Endothelial cell of umbilical vein (primary cell): Measurements from ENCODE around the gene MAP1LC3B. TPM values are rescaled to one million over a fixed set of nuclear protein-coding genes. Genes with fewer than 3 reads are reported as not detected.

Source experiments
- BruUV-seq: library from RNA; stranded (reverse); fragments of 400-500 nt; replicated peaks from 2 replicates; lab custom pipeline; 2021; lab: Mats Ljungman, UMichigan
- CTCF ChIA-PET: fragments of 300-600, 350-600 bp; sonication (Branson Sonifier 250); formaldehyde crosslinking; loops from one replicate; lab custom pipeline; 2021; ENCODE audit warnings: antibody characterized with exemption, inconsistent platforms; lab: Charles Lee
- POLR2A ChIA-PET: fragments of 300-600, 350-600 bp; sonication (Branson Sonifier 250); formaldehyde crosslinking; loops from one replicate; lab custom pipeline; 2021; ENCODE audit warnings: antibody characterized with exemption, inconsistent platforms; lab: Charles Lee
- DNase-seq: peaks from one replicate; pipeline ENCODE4 v3.0.0-alpha.2; 2011; ENCODE audit warnings: low read depth, low spot score
- FAIRE-seq: peaks from 2 replicates; lab custom pipeline; 2011; peaks lifted over from hg19 to GRCh38; lab: Jason Lieb, UNC
- H2AFZ ChIP-seq: 2 replicates; pipeline ENCODE4 v1.6.0; 2012; ENCODE audit warnings: low read depth, low read length, control low read depth, inconsistent platforms
- H3K27ac ChIP-seq: 2 replicates; pipeline ENCODE4 v1.5.1; 2011; ENCODE audit warnings: low read depth, mild to moderate bottlenecking, control low read depth, low read length, moderate library complexity; ENCODE audit not compliant: insufficient read depth
- H3K27me3 ChIP-seq, 2 experiments: 2 replicates each; pipeline versions ENCODE4 v1.6.0 to v1.6.1; 2011; ENCODE audit warnings: low read length in 2 of 2, mixed read lengths in 1 of 2; ENCODE audit not compliant: control insufficient read depth in 2 of 2, insufficient read depth in 2 of 2
- H3K36me3 ChIP-seq, 2 experiments: 2 replicates in 1 of 2; 3 replicates in 1 of 2; pipeline ENCODE4 v1.5.1; 2011; ENCODE audit warnings: low read length in 2 of 2, mild to moderate bottlenecking in 1 of 2, moderate library complexity in 1 of 2; ENCODE audit not compliant: control insufficient read depth in 2 of 2, insufficient read depth in 2 of 2; ENCODE audit errors: extremely low read depth in 1 of 2
- H3K4me1 ChIP-seq: 3 replicates; pipeline ENCODE4 v1.5.1; 2011; ENCODE audit warnings: mild to moderate bottlenecking, low read length; ENCODE audit not compliant: control insufficient read depth, insufficient read depth; ENCODE audit errors: extremely low read depth
- H3K4me2 ChIP-seq: 2 replicates; pipeline ENCODE4 v1.6.1; 2011; ENCODE audit warnings: low read length, control low read depth, mixed read lengths; ENCODE audit not compliant: insufficient read depth
- H3K4me3 ChIP-seq, 3 experiments: fragments of 200-600 bp in 1 of 3; sonication (generic), shearing (Covaris generic) in 1 of 3; replicated peaks in 1 of 3; 2 replicates each; pipeline ENCODE4 v1.5.1; 2011 to 2016; ENCODE audit warnings: control low read depth in 3 of 3, low read length in 3 of 3, mild to moderate bottlenecking in 2 of 3, inconsistent platforms in 1 of 3, low read depth in 1 of 3, moderate library complexity in 1 of 3; ENCODE audit not compliant: insufficient read depth in 1 of 3
- H3K79me2 ChIP-seq: 2 replicates; pipeline ENCODE4 v1.6.0; 2012; ENCODE audit warnings: low read length, inconsistent platforms; ENCODE audit not compliant: control insufficient read depth, insufficient read depth
- H3K9ac ChIP-seq: replicated peaks from 2 replicates; pipeline ENCODE3; 2011; ENCODE audit warnings: low read length, control low read depth; ENCODE audit not compliant: insufficient read depth; ENCODE audit errors: extremely low read depth
- H3K9me1 ChIP-seq: replicated peaks from 3 replicates; pipeline ENCODE4 v1.6.0; 2011; ENCODE audit warnings: mild to moderate bottlenecking, low read length; ENCODE audit not compliant: control insufficient read depth, insufficient read depth; ENCODE audit errors: extremely low read depth
- H3K9me3 ChIP-seq: replicated peaks from 2 replicates; pipeline ENCODE4 v1.5.1; 2012; ENCODE audit warnings: low read length, inconsistent platforms; ENCODE audit not compliant: control insufficient read depth, insufficient read depth
- H4K20me1 ChIP-seq: replicated peaks from 2 replicates; pipeline ENCODE3; 2011; ENCODE audit warnings: mild to moderate bottlenecking, low read length; ENCODE audit not compliant: control insufficient read depth, insufficient read depth; ENCODE audit errors: extremely low read depth
- CTCF ChIP-seq, 2 donors: IDR thresholded peaks; 1 replicate in 1 of 2; 2 replicates in 1 of 2; pipeline ENCODE4 v1.5.1; 2011; ENCODE audit warnings: low read length in 2 of 2, mild to moderate bottlenecking in 2 of 2, moderate library complexity in 2 of 2, control low read depth in 1 of 2, inconsistent platforms in 1 of 2, low read depth in 1 of 2; ENCODE audit not compliant: insufficient read depth in 1 of 2; ENCODE audit errors: extremely low read depth in 1 of 2
- EZH2 ChIP-seq: IDR thresholded peaks from 2 replicates; pipeline ENCODE4 v1.6.1; 2012; ENCODE audit warnings: borderline replicate concordance, low read depth, mild to moderate bottlenecking, moderate library complexity, low read length, inconsistent platforms; ENCODE audit not compliant: severe bottlenecking
- FOS ChIP-seq: IDR thresholded peaks from 2 replicates; pipeline ENCODE4 v1.6.1; 2011; ENCODE audit warnings: mild to moderate bottlenecking, low read length, moderate library complexity, borderline replicate concordance; ENCODE audit not compliant: insufficient read depth
- GATA2 ChIP-seq: IDR thresholded peaks from 2 replicates; pipeline ENCODE4 v1.7.0; 2011; ENCODE audit warnings: low read depth, mild to moderate bottlenecking, moderate library complexity, mixed read lengths, low read length; ENCODE audit not compliant: insufficient read length, insufficient read depth
- JUN ChIP-seq: IDR thresholded peaks from 2 replicates; pipeline ENCODE4 v1.6.1; 2011; ENCODE audit warnings: borderline replicate concordance, low read depth; ENCODE audit not compliant: insufficient read length, insufficient read depth
- MAX ChIP-seq: IDR thresholded peaks from 2 replicates; pipeline ENCODE4 v1.6.1; 2011; ENCODE audit not compliant: insufficient read depth, insufficient read length
- MYC ChIP-seq: IDR thresholded peaks from one replicate; pipeline ENCODE4 v1.6.1; 2011; ENCODE audit warnings: mild to moderate bottlenecking, low read depth, low read length
- POLR2A ChIP-seq: IDR thresholded peaks from 2 replicates; pipeline ENCODE4 v1.6.1; 2012; ENCODE audit warnings: low read depth, mild to moderate bottlenecking, control low read depth, low read length
- POLR2AphosphoS5 ChIP-seq: IDR thresholded peaks from 2 replicates; pipeline ENCODE4 v1.6.1; 2012; ENCODE audit warnings: low read depth, mild to moderate bottlenecking, control low read depth, low read length, moderate library complexity; ENCODE audit not compliant: insufficient read depth
- dilution Hi-C: fragments of 300-500 bp; cut with MboI; formaldehyde crosslinking; loops from one replicate; pipeline ENCODE4 v1.15.0; 2019; ENCODE audit warnings: low sequenced_read_pairs; ENCODE audit not compliant: extremely low pct_ligation_motif_present
- intact Hi-C: fragments of 100-400 bp; cut with micrococcal nuclease; formaldehyde crosslinking; loops from one replicate; pipeline ENCODE4 v1.10.0; 2022
- polyA plus RNA-seq, 4 experiments: library from polyadenylated mRNA; depleted of rRNA in 3 of 4; stranded (reverse) in 3 of 4; unstranded in 1 of 4; fragments of >200 nt; gene quantifications; 2 replicates each; pipeline versions ENCODE4 v1.2.1 to v1.2.3, GENCODE V29; 2011 to 2012; ENCODE audit warnings: missing spikeins in 1 of 4
- total RNA-seq: library from RNA; stranded (reverse); gene quantifications from 2 replicates; pipeline ENCODE4 v1.2.3, GENCODE V29; 2021

MAP1LC3B gene
- total and polyA plus RNA-seq, 2 donors (not counting 3 experiments of a cell fraction or from before 2014, with no cell fraction given): 40.7 to 99.9 TPM

DNA sequence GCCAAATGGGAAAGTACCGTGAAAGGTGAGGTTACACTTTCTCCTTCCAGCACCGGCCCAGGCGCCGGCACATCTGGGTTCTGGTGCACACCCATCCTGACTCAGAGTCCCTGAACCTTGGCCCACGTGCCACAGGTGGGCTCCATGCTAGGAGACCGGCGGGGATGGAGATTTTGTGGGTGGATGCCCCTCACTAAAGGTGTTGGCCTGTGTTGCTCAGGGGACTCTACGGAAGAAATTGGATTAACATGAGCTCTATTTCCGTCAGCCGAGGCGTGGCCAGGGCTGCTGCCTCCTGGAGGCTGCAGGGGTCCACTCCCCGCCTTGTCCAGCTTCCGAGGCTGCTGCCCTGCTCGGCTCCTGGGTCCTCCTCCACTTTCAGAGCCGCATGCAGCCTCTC lies 39.3 kb upstream of the MAP1LC3B start:
- intact Hi-C loops: no loop called here
- no peak for FAIRE-seq
- H4K20me1 ChIP-seq: no peaks in the 10 kb centered on the region

More for the DNA sequence above, 39.3 kb upstream of the MAP1LC3B start:
- Histone ChIP-seq H3K79me2 (no peaks in the 10 kb centered on the region), H2AFZ (no peak overlapping the region), H3K4me3 (no peak overlapping the region), H3K9me1 (no peaks in the 10 kb centered on the region), H3K4me1 (no peaks in the 10 kb centered on the region), H3K36me3 (peaks cover 0 to 6% of the 10 kb centered on the region in 2 experiments), H3K27me3 (no peaks in the 10 kb centered on the region), H3K9me3 (no peaks in the 10 kb centered on the region), H3K4me2 (no peak overlapping the region), H3K9ac (no peak overlapping the region), H3K27ac (no peak overlapping the region)
- BruUV-seq: no TSS peak
- dilution Hi-C loops: no loop called here
- POLR2A ChIA-PET: no interaction called here
- DNase-seq: no peak
- TF ChIP-seq JUN: no peak
- TF ChIP-seq POLR2AphosphoS5: no peak
- TF ChIP-seq POLR2A: no peak
- TF ChIP-seq FOS: no peak
- TF ChIP-seq MAX: no peak
- no peak for TF ChIP-seq EZH2
- TF ChIP-seq GATA2: no peak
- no peak for TF ChIP-seq CTCF (IDR thresholded peaks at IDR 0.05; ENCODE audit: extremely low read depth in 1 of 2, insufficient read depth in 1 of 2, low read depth in 1 of 2, low read length in 2 of 2)
- TF ChIP-seq MYC: no peak
- CTCF ChIA-PET: no interaction called here
